A375 (cell line): ENCODE measurements around the gene TMC8. TPM values are rescaled to one million over a fixed set of nuclear protein-coding genes. Genes with fewer than 3 reads are reported as not detected.

Experiments
- total RNA-seq: library from RNA; depleted of rRNA; stranded (reverse); fragments of >200 nt; shearing (Covaris generic); gene quantifications from 2 replicates; pipeline ENCODE4 v1.2.3, GENCODE V29; 2014; rRNA removed

The TMC8 gene, protein sequence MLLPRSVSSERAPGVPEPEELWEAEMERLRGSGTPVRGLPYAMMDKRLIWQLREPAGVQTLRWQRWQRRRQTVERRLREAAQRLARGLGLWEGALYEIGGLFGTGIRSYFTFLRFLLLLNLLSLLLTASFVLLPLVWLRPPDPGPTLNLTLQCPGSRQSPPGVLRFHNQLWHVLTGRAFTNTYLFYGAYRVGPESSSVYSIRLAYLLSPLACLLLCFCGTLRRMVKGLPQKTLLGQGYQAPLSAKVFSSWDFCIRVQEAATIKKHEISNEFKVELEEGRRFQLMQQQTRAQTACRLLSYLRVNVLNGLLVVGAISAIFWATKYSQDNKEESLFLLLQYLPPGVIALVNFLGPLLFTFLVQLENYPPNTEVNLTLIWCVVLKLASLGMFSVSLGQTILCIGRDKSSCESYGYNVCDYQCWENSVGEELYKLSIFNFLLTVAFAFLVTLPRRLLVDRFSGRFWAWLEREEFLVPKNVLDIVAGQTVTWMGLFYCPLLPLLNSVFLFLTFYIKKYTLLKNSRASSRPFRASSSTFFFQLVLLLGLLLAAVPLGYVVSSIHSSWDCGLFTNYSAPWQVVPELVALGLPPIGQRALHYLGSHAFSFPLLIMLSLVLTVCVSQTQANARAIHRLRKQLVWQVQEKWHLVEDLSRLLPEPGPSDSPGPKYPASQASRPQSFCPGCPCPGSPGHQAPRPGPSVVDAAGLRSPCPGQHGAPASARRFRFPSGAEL
- 0.11 TPM in 1 of 2 replicates, not detected in the other for total RNA-seq

DNA sequence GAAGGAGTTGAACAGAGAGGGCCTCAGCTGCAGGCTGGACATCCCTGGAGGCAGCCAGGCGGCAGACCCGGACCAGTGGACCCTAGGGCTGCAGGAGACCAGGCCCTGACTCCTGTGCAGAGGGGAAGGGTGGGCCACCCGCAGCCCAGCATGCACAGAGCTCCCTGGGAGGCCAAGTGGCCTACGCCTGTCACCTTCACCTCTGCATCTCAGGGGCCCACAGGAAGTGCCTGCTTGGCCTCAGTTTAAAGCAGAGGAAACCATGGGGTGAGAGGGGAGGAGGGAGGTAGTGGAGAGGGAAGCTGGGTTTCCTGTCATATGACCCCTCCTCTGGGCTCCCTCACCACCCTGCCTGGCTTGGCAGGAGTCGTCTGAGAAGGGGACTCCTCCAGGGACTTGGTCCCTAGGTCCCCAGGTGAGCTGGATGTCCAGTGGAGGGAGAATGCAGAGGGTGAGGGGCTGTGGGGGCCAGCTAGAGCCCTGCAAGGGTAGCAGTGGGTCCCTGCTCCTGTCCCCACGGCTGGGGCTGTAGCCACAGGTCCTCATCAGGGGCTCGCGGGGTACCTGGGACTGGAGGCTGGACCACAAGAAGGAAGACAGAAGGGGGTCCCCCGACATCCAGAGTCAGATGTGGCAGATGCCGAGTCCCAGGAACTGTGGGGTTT is at the start of gene TMC8:
Gene TMC8 (plus strand): TSS at position 335 of the 665 bp plus-strand sequence. CDS start 818 bp downstream, outside the sequence.

DNA sequence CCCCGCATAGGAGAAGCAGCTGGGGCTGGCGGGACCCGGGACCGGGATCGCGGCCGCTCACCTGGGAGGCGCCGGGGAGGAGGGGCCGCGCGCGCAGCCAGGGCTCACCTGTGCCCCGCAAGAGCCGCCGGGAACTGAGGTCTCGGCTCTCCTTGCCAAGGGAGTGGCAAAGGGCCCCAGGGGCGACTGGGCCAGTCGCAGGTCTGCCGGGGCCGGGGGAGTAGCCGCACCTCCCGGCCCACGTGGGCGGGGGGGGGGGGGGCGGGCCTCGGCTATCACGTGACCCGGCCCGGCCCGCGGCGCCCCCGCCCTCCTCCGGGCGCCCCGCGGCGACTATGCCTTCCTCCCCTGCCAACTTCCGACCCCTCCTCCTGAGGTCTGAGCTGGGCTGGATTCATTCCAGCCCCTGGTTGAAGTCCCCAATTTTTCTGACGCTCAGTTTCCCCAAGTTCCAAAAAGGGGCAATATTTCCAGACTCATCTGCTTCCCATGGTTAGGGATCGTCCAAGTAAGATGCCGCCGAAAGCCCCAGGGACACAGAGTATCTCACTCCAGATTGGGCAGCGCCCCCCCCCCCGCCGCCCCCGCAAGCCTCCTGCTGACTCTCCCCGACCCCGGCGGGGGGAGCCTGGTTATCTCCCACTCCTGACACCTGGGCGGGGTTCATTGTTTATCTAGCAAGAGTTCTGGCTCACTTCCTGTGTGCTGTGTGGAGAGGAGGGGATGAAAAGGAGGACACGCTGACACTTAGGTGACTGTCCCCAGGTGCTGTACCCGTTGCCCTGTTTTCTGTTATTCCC is 1.8 kb upstream of the TMC8 start, which contains the start of gene TMC6:
Gene TMC6 (minus strand): TSS at position 205 of the 800 bp plus-strand sequence. CDS start 1,923 bp downstream, outside the sequence.

GRCh38 chr17:78168242-78168902 is 37.8 kb downstream of the TMC8 start, which contains the start of gene SYNGR2:
TSS of gene SYNGR2 (plus strand) at chr17:78168581. CDS start at chr17:78168617, 36 bp downstream.

DNA sequence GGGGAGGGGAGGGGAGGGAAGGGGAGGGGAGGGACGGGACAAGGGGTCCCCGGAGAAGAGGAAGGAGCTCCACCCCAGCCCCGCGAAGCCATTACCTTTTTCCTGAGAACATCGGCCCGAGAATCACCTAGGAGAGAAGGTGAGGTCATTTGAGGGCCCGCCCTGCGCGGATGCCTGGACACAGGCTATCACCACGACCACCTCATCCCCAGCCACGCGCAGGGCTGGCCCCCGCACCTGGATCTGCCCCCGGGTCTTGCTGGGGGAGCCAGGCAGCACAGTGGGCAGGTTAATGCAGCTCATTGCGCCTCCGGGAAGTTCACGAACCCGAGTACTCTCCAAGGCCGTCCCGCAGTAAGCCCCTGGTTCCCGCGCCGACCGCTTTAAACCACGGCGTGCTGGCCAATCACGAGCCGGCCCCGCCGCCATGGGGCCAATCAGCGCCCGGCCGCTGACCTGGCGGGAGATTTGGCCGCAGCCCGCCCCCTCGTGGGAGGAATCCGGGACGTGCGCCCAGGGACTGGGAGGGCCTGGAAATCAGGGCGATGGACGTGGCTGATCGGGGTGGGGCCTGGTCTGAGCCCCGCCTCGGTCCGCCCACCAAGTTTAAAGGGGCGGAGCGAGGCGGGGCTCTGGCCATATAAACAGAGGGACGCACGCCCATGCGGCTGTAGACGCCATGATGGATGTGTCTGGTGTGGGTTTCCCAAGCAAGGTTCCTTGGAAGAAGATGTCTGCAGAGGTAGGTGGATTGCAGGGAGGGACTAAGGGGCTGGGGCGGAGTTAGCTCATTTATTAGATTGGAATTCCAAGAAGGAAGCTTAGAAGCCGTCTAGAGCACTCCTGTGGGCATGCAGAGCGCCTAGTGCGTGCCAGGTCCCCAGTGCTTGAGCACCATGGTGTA is 56.4 kb downstream of the TMC8 start, which contains the start of the genes AFMID and TK1:
Gene AFMID (plus strand): TSS at position 671 of the 904 bp plus-strand sequence. CDS start 9 bp downstream, at position 680.
Gene TK1 (minus strand): TSS at position 361 of the 904 bp plus-strand sequence. CDS start 58 bp downstream, at position 303.

Other genes with a start within 250 kb of the TMC8 start
- 5.6 and 10.0 TPM in 2 replicates for gene TNRC6C, start 172.1 kb upstream of the TMC8 start, total RNA-seq
- gene TMC6, start 2.0 kb upstream of the TMC8 start, total RNA-seq, result 25.3 and 26.0 TPM in 2 replicates
- gene C17orf99, start 15.6 kb downstream of the TMC8 start, total RNA-seq, result not detected in 2 replicates
- gene SYNGR2, start 37.8 kb downstream of the TMC8 start, total RNA-seq, result 32.0 and 40.9 TPM in 2 replicates
- 174 and 209 TPM in 2 replicates for gene TK1, start 56.3 kb downstream of the TMC8 start, total RNA-seq
- gene AFMID, start 56.6 kb downstream of the TMC8 start, total RNA-seq, result 22.5 and 25.5 TPM in 2 replicates
- gene BIRC5, start 83.5 kb downstream of the TMC8 start, total RNA-seq, result 74.2 and 78.6 TPM in 2 replicates
- gene TMEM235, start 100.9 kb downstream of the TMC8 start, total RNA-seq, result not detected in 2 replicates
- 18.7 and 18.8 TPM in 2 replicates for gene SOCS3, start 229.3 kb downstream of the TMC8 start, total RNA-seq
- gene PGS1, start 247.9 kb downstream of the TMC8 start, total RNA-seq, result 31.9 and 34.6 TPM in 2 replicates